ENCODE results near the gene LDHAL6A. TPM values are rescaled to one million over a fixed set of nuclear protein-coding genes. Genes with fewer than 3 reads are reported as not detected.
A peak's percentile ranks its signal among the peaks of the same experiment; 100 is the strongest.

Gene LDHAL6A
- total and polyA plus RNA-seq, 2 of the 13 experiments (the other 11 are each of a cell fraction or from before 2014, with no cell fraction given): not detected

GRCh38 chr11:18523084-18523483 is 67.4 kb downstream of the LDHAL6A start (continued):
- no peak for TF ChIP-seq ZNF224 (CRISPR knock-in tag; IDR thresholded peaks at IDR 0.05)
- no peak for TF ChIP-seq ZNF280D (CRISPR knock-in tag; IDR thresholded peaks at IDR 0.05)
- TF ChIP-seq RCOR2 (CRISPR knock-in tag; IDR thresholded peaks at IDR 0.05): no peak
- TF ChIP-seq PREB (CRISPR knock-in tag; IDR thresholded peaks at IDR 0.05): no peak

GRCh38 chr11:18524248-18524647 is 68.6 kb downstream of the LDHAL6A start:
- Histone ChIP-seq H3K36me3 (replicated peaks in 1 of 2; ENCODE audit: control insufficient read depth in 1 of 2, insufficient read depth in 2 of 2, low read length in 2 of 2) (peaks cover 0 to 1% of the 10 kb centered on the region in 2 experiments; a peak in 1 of 5 replicates), H3K9me3 (ENCODE audit: low read length) (no peaks in the 10 kb centered on the region), H3K9ac (ENCODE audit: insufficient read depth, low read depth, low read length) (peak overlapping the region; percentile 47; the same call in 1 of the 2 replicates), H3K79me2 (ENCODE audit: insufficient read depth, low read length) (peaks cover 42% of the 10 kb centered on the region), H4K20me1 (ENCODE audit: insufficient read depth, low read length) (0 out of 2 replicates have a peak, but pooled peaks cover 2% of the 10 kb centered on the region), H3K4me2 (ENCODE audit: low read depth, low read length) (peak overlapping the region; percentile 52), H3K27ac (ENCODE audit: extremely low read length, insufficient read depth, low read length) (peak overlapping the region; percentile 62), H3K4me1 (ENCODE audit: insufficient read depth, low read length) (peaks cover 40% of the 10 kb centered on the region), H3K4me3 (replicated peaks in 1 of 3; ENCODE audit: insufficient read depth in 1 of 3, low read depth in 2 of 3, low read length in 3 of 3) (no peak overlapping the region), H3K27me3 (ENCODE audit: control insufficient read depth in 1 of 2, insufficient read depth in 2 of 2, low read length in 2 of 2) (no peaks in the 10 kb centered on the region; a peak in 1 of 5 replicates), H2AFZ (ENCODE audit: low read length) (no peak overlapping the region)
- FAIRE-seq: no peak
- peak; percentile 54 for DNase-seq (ENCODE audit: low spot score)
- TSS peak; percentile 34 for BruUV-seq (replicated peaks)
- 38% methylated on average over 1 of the region's 1 CpG for WGBS (ENCODE audit: low lambda C conversion rate)
- ChIA-PET POLR2A (interaction anchor here (0.5 to 1.3 kb wide), 6 partner anchors 58 to 141 kb away, joined by 3 to 5 read pairs (median 3); partner anchors contain the start of genes LDHA and UEVLD), CTCF (ENCODE audit: low intra/inter-chr PET ratio, low total read pairs) (no interaction called here)
- in situ Hi-C loops (cut with HindIII; ENCODE audit: extremely low pct_ligation_motif_present, low pct_unique_long_range_greater_than_20kb): no loop called here
- peak; percentile 12; the same call in 1 of the 3 replicates for ATAC-seq
- intact Hi-C loops (cut with micrococcal nuclease; ENCODE audit: unreplicated experiment): loop anchor here (10.0 kb wide), 1 partner anchor 129 kb away; the partner anchor contains the start of gene LDHA
- TF ChIP-seq EED (CRISPR knock-in tag; IDR thresholded peaks at IDR 0.05) (no peak), FOXP1 (IDR thresholded peaks at IDR 0.05) (no peak), FOXP1 (CRISPR knock-in tag; IDR thresholded peaks at IDR 0.05) (0 out of 2 replicates have a peak, but pooled peaks have one; percentile 23), NR2C2 (CRISPR knock-in tag; IDR thresholded peaks at IDR 0.05; ENCODE audit: borderline replicate concordance) (peak; percentile 42; the same call in 1 of the 2 replicates), ELF3 (CRISPR knock-in tag; IDR thresholded peaks at IDR 0.05) (peak; percentile 29; the same call in 1 of the 2 replicates), ATF4 (CRISPR knock-in tag; IDR thresholded peaks at IDR 0.05) (peak in 1 of 2 experiments; percentile 86; a peak in 2 of 4 replicates), ZBTB25 (CRISPR knock-in tag; IDR thresholded peaks at IDR 0.05) (0 out of 2 replicates have a peak, but pooled peaks have one; percentile 31), ZNF30 (CRISPR knock-in tag; IDR thresholded peaks at IDR 0.05) (no peak), HNF4A (CRISPR knock-in tag; IDR thresholded peaks at IDR 0.05) (peak; percentile 50; the same call in 1 of the 2 replicates), ZNF790 (CRISPR knock-in tag; IDR thresholded peaks at IDR 0.05; ENCODE audit: borderline replicate concordance) (no peak), RXRB (CRISPR knock-in tag; IDR thresholded peaks at IDR 0.05; ENCODE audit: borderline replicate concordance) (peak; percentile 86)

Data from HepG2 (cell line).